ENCODE results near the gene FANCM. TPM values are rescaled to one million over a fixed set of nuclear protein-coding genes. Genes with fewer than 3 reads are reported as not detected.
"Not testable (repeated sequence)": the region's sequence is repeated elsewhere in the genome, so short reads cannot be mapped to it uniquely, and the experiment has no call there.

Gene FANCM
- polyA plus RNA-seq, 4 donors, result 10.3 to 13.8 (median 13.1) TPM

DNA sequence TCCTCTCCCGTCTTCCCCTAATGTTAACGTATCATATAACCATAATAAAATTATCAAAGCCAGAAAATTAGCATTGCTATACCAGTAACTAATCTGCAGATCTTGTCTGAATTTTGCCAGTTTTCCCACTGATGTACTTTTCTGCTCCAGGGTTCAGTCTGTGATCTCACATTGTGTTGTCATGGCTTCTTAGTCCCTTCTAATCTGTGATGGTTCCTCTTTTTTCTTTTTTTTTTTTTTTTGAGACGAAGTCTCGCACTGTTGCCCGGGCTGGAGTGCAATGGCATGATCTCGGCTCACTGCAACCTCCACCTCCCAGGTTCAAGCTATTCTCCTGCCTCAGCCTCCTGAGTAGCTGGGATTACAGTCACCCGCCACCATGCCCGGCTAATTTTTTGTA is 6.4 kb downstream of the FANCM start:
- not testable (repeated sequence) for DNase-seq (ENCODE audit: low read depth in 4 of 4, low spot score in 3 of 4)

DNA sequence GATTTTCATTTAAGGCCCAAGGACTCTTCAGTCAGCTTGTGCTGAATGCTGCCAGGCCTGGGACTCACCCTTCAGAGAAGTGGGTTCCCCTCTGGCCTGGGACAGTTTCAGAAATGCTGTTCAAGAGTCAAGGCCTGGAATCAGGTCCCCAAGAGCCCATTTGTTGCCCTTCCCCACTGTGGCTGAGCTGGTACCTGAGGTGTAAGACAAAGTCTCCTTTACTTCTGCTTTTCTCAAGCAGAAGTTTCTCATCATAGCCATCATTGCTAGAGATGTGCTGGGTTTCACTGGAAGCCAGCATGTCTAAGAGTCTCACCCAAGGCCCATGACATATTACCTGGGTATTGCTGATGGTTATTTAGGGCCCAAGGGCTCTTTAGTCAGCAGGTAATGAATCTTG is 8.9 kb downstream of the FANCM start:
- no peak for DNase-seq (ENCODE audit: low read depth in 4 of 4, low spot score in 3 of 4)

DNA sequence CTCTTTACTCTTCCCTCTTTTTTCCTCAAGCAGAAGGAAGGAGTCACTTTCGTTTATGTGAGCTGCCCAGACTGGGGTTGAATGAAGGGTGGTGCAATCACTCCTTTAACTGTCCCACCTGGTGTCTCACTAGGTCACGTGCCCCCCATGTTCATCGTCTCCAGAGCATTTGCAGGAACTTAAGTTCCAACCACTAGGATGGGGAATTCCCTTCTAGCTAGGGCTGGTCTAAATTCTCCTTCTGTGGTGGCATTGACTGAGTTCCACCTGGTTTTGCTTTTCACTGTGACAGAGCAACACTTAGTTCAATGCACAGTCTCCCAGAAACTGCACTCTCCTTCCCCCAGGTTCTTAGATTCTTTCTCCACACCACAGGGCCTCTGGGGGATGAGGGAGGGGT is 9.5 kb downstream of the FANCM start:
- DNase-seq (ENCODE audit: low read depth in 4 of 4, low spot score in 3 of 4), result no peak

DNA sequence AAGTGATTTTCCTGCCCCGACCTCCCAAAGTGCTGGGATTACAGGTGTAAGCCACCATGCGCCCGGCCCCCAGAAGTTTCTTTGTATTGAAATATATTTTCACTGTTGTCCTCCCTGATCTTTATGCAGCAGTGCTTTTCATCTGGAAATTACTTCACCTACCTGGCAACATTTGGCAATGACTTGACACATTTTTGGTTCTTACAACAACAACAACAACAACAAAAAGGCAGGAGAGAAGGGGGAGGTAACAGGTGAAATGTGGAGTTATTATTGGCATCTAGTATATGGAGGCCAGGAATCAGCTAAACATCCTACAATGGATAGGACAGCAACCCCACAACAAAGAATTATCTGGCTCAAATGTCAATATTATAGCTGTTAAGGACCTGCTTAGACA is 13.9 kb downstream of the FANCM start:
- no peak for DNase-seq (ENCODE audit: low read depth in 4 of 4, low spot score in 3 of 4)

DNA sequence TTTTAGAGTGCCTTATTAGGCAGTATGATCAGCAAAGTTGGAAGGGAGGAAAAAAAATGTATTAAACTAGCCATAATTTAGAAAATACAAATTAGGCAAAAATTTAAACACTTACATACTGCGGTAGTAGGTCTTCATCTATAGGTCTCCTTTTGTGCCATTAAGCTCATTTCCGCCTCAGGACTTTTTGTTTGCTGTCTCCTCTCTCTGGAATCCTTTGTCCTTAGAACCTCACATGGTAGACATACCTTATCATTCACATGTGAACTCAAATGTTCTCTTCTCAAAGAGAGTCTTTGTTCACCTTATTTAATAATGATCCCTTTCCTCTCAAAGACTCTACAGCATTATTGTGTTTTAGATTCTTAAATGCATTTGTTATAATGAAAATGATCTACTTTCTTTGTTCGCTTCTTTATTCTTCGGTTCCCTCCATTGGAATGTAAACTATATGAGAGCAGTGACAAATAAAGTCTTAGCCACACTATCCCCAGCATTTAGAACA is 14.7 kb downstream of the FANCM start:
- DNase-seq (ENCODE audit: low read depth in 4 of 4, low spot score in 3 of 4), result no peak

DNA sequence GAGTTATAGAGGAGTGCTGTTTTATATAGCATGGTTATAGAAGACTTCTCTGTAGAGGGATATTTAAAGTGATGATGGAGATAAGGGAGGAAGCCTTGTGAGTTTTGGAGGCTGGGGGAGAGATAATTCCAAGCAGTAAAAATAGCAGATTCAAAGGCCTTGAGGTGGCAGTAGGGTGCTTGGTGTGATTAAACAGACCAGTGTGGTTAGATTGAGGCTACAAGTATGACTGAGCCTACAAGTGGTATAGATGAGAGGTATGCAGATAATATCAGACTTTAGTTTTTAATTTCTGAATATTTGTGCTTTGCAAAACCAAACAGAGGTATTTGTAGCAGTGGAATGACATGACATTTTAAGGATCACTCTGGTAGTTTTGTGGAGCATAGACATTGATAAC is 20.3 kb downstream of the FANCM start:
- DNase-seq (ENCODE audit: low read depth in 4 of 4, low spot score in 3 of 4), result no peak

DNA sequence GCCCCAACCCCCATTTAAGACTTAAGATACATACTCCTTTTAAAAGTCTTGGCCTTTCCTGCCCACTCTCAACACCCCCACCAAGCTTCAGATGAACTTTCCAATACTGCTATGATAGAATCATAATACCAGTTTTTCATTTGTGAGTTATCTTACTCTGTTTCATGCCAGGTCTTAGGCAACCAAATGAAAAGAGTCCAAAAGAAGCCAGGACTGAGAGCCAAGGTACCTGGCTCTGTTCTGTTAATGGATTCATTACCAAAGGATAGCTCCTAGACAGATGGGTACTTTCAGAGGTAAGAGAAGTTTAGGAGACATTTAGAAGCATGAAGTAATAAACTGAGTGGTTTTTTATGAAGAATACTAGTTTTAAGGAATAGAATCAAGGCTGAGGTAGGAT is 34.2 kb downstream of the FANCM start:
- DNase-seq (ENCODE audit: low read depth in 4 of 4, low spot score in 3 of 4), result no peak

DNA sequence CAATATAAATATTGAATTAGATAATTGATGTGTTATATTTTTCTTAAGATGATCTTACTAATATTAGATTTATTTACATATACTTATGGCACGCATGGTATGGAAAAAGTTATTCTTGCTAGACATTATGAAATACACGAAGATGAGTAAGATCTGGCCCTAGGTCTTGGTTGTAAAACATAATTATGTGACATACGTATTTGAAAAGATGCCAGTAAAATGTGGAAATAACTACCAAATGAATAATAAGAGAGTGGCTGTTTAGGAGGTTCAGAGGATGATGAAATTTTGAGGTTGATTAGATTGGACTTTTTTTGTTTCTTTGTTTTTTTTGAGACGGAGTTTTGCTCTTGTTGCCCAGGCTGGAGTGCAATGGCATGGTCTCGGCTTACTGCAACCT is 41.3 kb downstream of the FANCM start:
- DNase-seq (ENCODE audit: low read depth in 4 of 4, low spot score in 3 of 4), result no peak

DNA sequence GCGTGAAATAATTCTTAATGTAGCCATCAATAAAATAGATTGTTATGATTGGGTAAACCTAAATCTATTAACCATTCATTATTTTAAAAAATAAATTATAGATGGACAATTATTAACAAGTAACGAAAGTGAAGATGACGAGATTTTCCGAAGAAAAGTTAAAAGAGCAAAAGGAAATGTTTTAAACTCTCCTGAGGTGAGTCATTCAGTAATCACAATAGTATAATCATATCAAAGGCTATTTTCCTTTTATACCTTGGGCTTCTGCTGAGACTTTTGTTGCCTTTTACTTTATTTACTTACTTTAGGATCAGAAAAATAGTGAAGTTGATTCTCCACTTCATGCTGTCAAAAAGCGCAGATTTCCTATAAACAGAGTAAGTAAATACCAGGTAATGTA is 45.6 kb downstream of the FANCM start:
- no peak for DNase-seq (ENCODE audit: low read depth in 4 of 4, low spot score in 3 of 4)

DNA sequence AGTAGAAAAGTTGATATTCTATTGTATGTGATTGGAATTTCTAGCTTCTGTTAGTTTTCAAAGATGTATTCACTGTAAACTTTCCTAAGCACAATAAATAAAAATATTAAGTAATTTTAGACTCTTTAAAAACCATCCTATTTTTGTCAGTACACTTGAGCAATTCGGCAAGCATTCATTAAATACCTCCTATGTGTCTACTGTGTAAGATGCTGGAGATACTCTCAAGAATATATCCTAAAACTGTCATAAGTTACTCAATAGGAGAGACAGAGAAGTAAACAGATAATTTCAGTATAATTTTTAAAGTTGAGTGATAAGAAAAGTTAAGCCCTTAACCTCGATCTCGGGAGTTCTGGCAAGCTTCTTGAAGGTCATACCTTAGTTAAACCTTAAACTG is 46.1 kb downstream of the FANCM start:
- DNase-seq (ENCODE audit: low read depth in 4 of 4, low spot score in 3 of 4), result no peak

DNA sequence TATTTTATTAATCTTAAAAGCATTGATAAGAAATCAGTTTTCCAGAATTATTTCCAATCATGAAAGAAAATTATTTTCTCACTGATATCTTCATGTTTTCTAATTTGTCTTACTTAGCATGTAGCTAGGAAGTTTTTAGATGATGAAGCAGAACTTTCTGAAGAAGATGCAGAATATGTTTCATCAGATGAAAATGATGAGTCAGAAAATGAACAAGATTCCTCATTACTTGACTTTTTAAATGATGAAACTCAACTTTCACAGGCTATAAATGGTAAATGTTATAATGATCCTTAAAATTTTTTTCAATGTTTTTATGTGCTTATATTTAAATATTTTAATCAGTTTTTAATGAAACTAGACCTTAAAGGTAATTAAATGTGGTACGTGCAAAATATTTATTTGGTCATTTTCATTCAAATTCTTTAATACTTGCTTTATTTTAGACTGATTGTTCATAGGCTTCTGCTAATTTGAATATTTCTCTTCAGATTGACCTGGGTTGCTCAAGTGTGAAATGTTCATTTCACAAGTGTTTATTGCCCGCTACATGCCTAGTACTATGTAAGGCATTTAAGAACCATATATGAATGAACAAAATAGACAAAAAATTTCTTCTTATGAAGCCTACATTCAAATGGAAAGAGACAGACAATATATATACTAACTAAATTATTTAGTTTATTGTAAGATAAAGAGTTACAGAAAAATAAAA is 49.5 kb downstream of the FANCM start:
- no peak for DNase-seq (ENCODE audit: low read depth in 4 of 4, low spot score in 3 of 4)

DNA sequence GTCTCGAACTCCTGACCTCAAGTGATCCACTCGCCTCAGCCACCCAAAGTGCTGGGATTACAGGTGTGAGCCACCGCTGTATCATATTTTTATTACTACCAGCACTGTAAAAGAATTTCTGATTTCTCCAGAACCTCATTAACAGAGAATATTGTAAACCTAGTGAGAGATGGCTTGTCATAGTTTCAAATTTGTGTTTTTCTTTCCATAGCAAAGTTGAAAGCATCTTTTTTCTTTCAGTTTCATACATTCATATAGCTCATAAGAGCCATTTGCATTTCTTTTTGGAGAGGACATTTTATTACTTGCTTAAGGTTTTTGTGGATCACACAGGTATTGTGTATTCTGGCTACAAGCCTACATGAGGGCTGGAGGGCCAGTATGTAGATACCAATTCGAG is 59.2 kb downstream of the FANCM start:
- DNase-seq (ENCODE audit: low read depth in 4 of 4, low spot score in 3 of 4), result no peak

DNA sequence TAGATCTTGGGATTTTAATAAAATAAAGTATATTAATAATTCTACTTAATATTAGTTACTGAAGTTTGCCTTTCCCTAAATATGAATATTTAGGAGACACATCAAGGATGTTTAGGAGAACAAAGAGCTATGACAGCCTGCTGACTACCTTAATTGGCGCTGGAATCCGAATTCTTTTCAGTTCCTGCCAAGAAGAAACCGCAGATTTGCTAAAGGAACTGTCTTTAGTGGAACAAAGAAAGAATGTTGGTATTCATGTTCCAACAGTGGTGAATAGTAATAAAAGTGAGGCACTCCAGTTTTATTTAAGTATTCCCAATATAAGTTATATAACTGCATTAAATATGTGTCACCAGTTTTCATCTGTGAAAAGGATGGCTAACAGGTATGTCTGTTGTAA is 62.8 kb downstream of the FANCM start:
- no peak for DNase-seq (ENCODE audit: low read depth in 4 of 4, low spot score in 3 of 4)

DNA sequence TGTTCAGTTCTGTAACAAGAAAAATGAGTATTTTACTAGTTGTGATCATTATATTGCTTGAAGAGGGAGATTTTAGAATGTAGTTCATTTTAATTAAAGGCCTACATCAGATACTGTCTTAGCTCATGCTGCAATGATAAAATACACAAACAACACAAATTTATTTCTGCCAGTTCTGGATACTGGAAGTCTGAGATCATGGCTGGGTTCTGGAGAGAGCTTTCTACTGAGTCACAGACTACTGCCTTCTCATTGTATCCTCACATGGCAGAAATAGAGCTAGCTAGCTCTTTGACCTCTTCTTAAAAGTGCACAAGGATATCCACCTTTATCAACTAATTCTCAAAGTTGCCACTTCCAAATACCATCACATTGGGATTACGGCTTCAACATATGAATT is 63.5 kb downstream of the FANCM start:
- DNase-seq (ENCODE audit: low read depth in 4 of 4, low spot score in 3 of 4), result no peak

DNA sequence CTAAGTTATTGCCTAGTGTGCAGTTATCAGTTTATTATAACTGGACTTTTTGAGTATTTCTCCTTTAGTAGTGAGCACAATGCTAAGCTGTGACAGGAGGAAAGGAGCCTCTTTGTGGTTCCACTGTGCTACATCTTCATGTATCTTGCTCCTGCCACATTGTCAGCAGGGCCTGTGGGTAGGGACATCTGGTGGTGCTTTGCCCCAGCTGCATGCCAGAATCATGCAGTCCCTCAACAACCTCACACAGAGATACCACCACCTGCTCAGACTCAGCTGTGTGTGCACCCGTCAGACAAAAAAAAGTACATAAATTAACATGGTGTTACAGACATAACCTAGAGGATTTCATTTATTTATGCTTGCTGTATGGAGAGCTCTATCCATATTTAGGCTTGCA is 66.2 kb downstream of the FANCM start:
- no peak for DNase-seq (ENCODE audit: low read depth in 4 of 4, low spot score in 3 of 4)

DNA sequence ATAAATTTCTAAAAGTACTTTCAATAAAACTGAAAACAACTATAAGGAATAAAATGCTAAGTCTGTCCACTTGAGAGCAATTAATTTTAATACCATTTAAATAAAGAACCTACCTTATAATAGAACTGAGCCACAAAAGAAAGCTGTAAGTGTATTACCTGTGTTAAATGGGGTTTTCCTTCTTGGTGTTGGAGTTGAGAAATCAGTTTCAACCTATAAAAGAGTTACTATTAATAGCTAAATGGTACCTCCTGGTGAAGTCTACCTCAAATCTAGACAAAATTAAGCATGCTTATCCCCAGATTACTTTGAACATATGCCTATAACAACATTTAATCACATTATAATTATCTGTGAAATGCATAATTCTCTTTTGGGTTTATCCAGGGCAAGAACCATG is 68.5 kb downstream of the FANCM start:
- no peak for DNase-seq (ENCODE audit: low read depth in 4 of 4, low spot score in 3 of 4)

DNA sequence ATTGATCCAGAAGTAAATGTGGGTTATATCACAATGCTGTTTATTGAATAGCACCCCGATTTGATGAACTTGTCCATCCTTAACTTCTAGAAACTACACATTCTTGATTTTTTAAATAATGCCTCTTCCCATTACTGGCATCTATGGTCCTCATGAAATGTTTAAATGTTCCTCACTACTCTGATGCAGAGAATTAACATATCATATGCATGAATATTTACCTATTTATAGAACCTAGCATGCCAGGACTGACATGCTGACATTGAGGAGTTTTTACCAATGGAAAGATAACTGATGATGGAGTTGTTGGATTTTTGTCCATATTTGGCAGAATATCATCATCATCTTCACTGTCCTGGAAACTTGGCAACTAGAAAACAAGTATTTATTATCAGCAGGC is 74.4 kb downstream of the FANCM start:
- DNase-seq (ENCODE audit: low read depth in 4 of 4, low spot score in 3 of 4), result no peak

DNA sequence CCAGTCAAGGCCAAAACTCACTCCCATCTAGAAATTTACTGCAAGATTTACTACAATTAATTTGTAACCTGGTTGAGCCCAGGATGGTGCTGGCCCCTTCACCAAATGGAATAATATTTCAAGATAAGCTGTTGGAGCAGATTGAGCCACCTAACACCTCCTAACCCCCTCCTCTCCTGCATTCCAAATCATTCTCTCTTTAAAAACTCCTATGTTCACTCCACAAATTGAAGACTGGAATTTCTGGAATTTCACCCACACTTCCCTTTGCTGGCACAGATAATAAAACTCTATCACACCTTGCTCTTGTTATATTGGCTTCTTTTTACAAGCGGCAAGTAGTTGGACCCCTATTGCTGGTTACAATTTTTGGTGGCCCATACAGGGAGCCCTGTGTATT is 75.6 kb downstream of the FANCM start:
- no peak for DNase-seq (ENCODE audit: low read depth in 4 of 4, low spot score in 3 of 4)

DNA sequence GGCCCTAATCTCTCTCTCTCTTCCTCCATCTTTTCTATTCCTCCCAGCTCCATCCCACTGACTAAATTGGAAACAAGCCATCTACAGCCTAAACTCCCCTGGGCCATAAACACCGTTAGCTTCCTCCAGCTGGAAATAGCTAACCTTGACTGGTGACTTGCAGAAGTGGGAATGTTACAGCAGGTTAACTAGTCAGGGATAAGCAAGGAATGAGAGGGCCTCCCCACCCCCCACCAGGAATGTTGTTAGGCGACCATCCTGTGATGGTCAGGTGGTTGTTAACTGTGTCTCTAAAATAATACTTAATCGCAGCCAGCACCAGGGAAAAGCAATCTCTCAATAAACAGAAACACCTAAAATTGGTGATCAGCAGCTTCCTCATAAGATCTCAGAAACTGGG is 76.5 kb downstream of the FANCM start:
- no peak for DNase-seq (ENCODE audit: low read depth in 4 of 4, low spot score in 3 of 4)

DNA sequence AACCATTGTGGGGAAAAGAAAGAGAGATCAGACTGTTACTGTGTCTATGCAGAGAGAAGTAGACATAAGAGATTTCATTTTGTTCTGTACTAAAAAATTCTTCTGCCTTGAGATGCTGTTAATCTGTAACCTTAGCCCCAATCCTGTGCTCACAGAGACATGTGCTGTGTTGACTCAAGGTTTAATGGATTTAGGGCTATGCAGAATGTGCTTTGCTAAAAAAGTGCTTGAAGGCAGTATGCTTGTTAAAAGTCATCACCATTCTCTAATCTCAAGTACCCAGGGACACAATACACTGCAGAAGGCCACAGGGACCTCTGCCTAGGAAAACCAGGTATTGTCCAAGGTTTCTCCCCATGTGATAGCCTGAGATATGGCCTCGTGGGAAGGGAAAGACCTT is 78.0 kb downstream of the FANCM start:
- DNase-seq (ENCODE audit: low read depth in 4 of 4, low spot score in 3 of 4), result not testable (repeated sequence)

DNA sequence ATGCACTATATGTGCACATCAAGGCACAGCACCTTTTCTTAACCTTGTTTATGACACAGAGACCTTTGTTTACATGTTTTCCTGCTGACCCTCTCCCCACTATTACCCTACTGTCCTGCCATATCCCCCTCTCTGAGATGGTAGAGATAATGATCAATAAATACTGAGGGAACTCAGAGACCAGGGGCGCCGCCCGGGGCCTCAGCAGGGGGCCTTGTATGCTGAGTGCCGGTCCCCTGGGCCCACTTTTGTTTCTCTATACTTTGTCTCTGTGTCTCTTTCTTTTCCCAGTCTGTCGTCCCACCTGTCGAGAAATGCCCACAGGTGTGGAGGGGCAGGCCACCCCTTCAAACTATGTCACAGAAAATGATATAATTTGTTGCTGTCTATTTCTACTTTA is 78.6 kb downstream of the FANCM start:
- DNase-seq (ENCODE audit: low read depth in 4 of 4, low spot score in 3 of 4), result not testable (repeated sequence)

DNA sequence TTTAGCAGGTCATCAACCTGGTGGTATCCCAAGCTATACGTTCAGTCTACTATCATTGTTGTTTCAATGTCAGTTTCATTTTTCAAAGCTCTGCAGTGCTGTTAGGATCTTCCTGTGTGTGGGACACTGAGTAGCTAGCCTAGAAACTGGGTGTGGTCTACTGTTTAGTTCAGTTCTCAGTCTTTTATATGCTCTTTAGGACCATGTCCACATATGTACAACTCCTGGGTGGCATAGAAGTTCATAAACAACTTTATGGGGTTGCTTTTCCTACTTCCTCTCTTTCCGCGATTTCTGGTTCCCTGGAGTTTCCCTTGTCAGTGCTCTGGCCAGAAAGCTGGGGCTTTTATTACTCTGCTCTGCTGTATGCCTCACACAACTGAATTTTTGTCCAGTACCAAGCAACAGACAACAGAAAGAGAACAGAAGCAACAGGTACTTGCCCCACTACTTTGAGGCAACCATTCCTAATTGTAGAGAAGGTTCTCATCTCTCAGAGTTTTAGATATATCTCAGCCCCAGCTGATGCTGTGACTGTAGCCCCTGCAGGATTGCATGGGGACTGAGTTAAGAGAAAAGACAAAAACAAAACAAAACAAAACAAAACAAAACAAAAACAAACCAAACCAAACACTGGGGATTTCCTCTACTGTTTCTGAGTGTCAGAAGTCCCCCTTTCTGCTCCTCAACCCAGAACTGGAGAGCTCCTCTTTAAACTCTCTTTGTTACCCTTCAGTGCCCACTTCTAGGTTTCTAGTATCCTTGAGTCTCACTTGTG is 86.9 kb downstream of the FANCM start:
- no peak for DNase-seq (ENCODE audit: low read depth in 4 of 4, low spot score in 3 of 4)
